ENCODE measurements around the gene FOXB2.

GRCh38 chr9:77020413-77021290 lies 1.2 kb downstream of the FOXB2 start:
- TF ChIP-seq CTCF (IDR thresholded peaks at IDR 0.05) (no peak), POLR2A (IDR thresholded peaks at IDR 0.05) (no peak), POLR2AphosphoS5 (IDR thresholded peaks at IDR 0.05; ENCODE audit: insufficient read depth in 1 of 2, low read depth in 1 of 2) (no peak)

Measured in vagina (tissue), 2 donors.